ENCODE results near the gene ARHGEF4.
"Not testable (repeated sequence)": the region's sequence is repeated elsewhere in the genome, so short reads cannot be mapped to it uniquely, and the experiment has no call there.

Gene ARHGEF4

GRCh38 chr2:130883496-130883895, 46.8 kb downstream of the ARHGEF4 start:
- DNase-seq (ENCODE audit: low read depth) = no peak

- no peak for DNase-seq (ENCODE audit: low read depth)
Observed at GRCh38 chr2:130884013-130884412, 47.3 kb downstream of the ARHGEF4 start.

- no peak for DNase-seq (ENCODE audit: low read depth)
Observed at GRCh38 chr2:130884503-130884902, 47.8 kb downstream of the ARHGEF4 start.

- no peak for DNase-seq (ENCODE audit: low read depth)
Observed at GRCh38 chr2:130887643-130888042, 50.9 kb downstream of the ARHGEF4 start.

GRCh38 chr2:130890941-130891669, 54.4 kb downstream of the ARHGEF4 start:
- DNase-seq (ENCODE audit: low read depth) = no peak

- DNase-seq (ENCODE audit: low read depth) = no peak
Observed at GRCh38 chr2:130891966-130892365, 55.3 kb downstream of the ARHGEF4 start.

- DNase-seq (ENCODE audit: low read depth) = no peak
Observed at GRCh38 chr2:130892793-130893785, 56.4 kb downstream of the ARHGEF4 start.

- no peak for DNase-seq (ENCODE audit: low read depth)
Observed at GRCh38 chr2:130894326-130894942, 57.7 kb downstream of the ARHGEF4 start.

GRCh38 chr2:130896813-130897212, 60.1 kb downstream of the ARHGEF4 start:
- no peak for DNase-seq (ENCODE audit: low read depth)

- DNase-seq (ENCODE audit: low read depth) = no peak
Observed at GRCh38 chr2:130898553-130898952, 61.8 kb downstream of the ARHGEF4 start.

- no peak for DNase-seq (ENCODE audit: low read depth)
Observed at GRCh38 chr2:130899306-130899705, 62.6 kb downstream of the ARHGEF4 start.

GRCh38 chr2:130901061-130901460, 64.3 kb downstream of the ARHGEF4 start:
- no peak for DNase-seq (ENCODE audit: low read depth)

- not testable (repeated sequence) for DNase-seq (ENCODE audit: low read depth)
Observed at GRCh38 chr2:130901626-130902025, 64.9 kb downstream of the ARHGEF4 start.

- no peak for DNase-seq (ENCODE audit: low read depth)
Observed at GRCh38 chr2:130908832-130909231, 72.1 kb downstream of the ARHGEF4 start.

- DNase-seq (ENCODE audit: low read depth) = no peak
Observed at GRCh38 chr2:130910931-130911330, 74.2 kb downstream of the ARHGEF4 start.

GRCh38 chr2:130911482-130911881, 74.8 kb downstream of the ARHGEF4 start:
- DNase-seq (ENCODE audit: low read depth) = no peak

- DNase-seq (ENCODE audit: low read depth) = no peak
Observed at GRCh38 chr2:130911996-130912395, 75.3 kb downstream of the ARHGEF4 start.

- DNase-seq (ENCODE audit: low read depth) = no peak
Observed at GRCh38 chr2:130912471-130912870, 75.8 kb downstream of the ARHGEF4 start.

- DNase-seq (ENCODE audit: low read depth) = no peak
Observed at GRCh38 chr2:130913891-130914290, 77.2 kb downstream of the ARHGEF4 start.

- no peak for DNase-seq (ENCODE audit: low read depth)
Observed at GRCh38 chr2:130915149-130915548, 78.4 kb downstream of the ARHGEF4 start.

- DNase-seq (ENCODE audit: low read depth) = no peak
Observed at GRCh38 chr2:130915595-130916437, 79.1 kb downstream of the ARHGEF4 start.

GRCh38 chr2:130916438-130916705, 79.7 kb downstream of the ARHGEF4 start:
- no peak for DNase-seq (ENCODE audit: low read depth)
